Measurements from ENCODE around the gene DGKB. TPM values are rescaled to one million over a fixed set of nuclear protein-coding genes. Genes with fewer than 3 reads are reported as not detected.

Gene DGKB
- total RNA-seq, 1 experiment from 2014 or later, result not detected

DNA sequence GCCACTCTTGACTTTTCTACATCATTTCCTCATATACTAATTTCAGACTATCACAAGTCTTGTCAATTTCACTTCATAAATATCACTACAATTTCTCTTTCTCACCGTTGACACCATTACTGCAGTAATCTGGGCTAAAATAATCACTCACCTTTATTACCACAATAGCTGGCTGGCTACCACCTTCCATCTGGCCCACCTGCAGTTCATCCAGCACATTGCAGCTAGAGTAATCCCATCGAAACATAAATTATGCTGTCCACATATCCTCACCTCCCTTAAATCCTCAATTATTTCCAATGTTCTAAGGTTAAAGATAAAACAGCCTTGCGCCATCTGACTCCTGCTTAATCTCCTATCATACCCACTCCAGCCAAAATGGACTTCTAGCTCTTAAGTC, 16.0 kb downstream of the DGKB start:
- intact Hi-C loops (cut with micrococcal nuclease; ENCODE audit: unreplicated experiment), result no loop called here
- no peak for TF ChIP-seq EZH2 (IDR thresholded peaks at IDR 0.05; ENCODE audit: borderline replicate concordance, low read depth, low read length, poor library complexity, severe bottlenecking)
- TF ChIP-seq, protein P1, sequence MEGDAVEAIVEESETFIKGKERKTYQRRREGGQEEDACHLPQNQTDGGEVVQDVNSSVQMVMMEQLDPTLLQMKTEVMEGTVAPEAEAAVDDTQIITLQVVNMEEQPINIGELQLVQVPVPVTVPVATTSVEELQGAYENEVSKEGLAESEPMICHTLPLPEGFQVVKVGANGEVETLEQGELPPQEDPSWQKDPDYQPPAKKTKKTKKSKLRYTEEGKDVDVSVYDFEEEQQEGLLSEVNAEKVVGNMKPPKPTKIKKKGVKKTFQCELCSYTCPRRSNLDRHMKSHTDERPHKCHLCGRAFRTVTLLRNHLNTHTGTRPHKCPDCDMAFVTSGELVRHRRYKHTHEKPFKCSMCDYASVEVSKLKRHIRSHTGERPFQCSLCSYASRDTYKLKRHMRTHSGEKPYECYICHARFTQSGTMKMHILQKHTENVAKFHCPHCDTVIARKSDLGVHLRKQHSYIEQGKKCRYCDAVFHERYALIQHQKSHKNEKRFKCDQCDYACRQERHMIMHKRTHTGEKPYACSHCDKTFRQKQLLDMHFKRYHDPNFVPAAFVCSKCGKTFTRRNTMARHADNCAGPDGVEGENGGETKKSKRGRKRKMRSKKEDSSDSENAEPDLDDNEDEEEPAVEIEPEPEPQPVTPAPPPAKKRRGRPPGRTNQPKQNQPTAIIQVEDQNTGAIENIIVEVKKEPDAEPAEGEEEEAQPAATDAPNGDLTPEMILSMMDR (conservative IDR thresholded peaks at IDR 0.05; ENCODE audit: low read depth, low read length), result no peak
- Histone ChIP-seq H3K4me1 (ENCODE audit: insufficient read depth, low read length, poor library complexity, severe bottlenecking) (no peaks in the 10 kb centered on the region), H3K27me3 (replicated peaks; ENCODE audit: insufficient read depth, low read depth, low read length, poor library complexity) (no peaks in the 10 kb centered on the region), H3K27ac (ENCODE audit: low read depth, low read length, poor library complexity, severe bottlenecking) (no peak overlapping the region), H3K9me3 (ENCODE audit: low read depth, low read length, poor library complexity, severe bottlenecking) (no peaks in the 10 kb centered on the region), H3K36me3 (ENCODE audit: insufficient read depth, low read length, poor library complexity, severe bottlenecking) (no peaks in the 10 kb centered on the region), H3K4me3 (ENCODE audit: low read depth, low read length, poor library complexity, severe bottlenecking) (no peak overlapping the region)
- no peak for DNase-seq (ENCODE audit: low spot score)
- CTCF ChIA-PET, result no interaction called here
- POLR2A ChIA-PET (ENCODE audit: low non-redundant PET), result no interaction called here
- BruUV-seq (replicated peaks), result no TSS peak

GRCh38 chr7:14875941-14876587, 26.5 kb downstream of the DGKB start:
- BruUV-seq (replicated peaks), result no TSS peak
- POLR2A ChIA-PET (ENCODE audit: low non-redundant PET), result no interaction called here
- Histone ChIP-seq H3K27ac (ENCODE audit: low read depth, low read length, poor library complexity, severe bottlenecking) (no peak overlapping the region), H3K27me3 (replicated peaks; ENCODE audit: insufficient read depth, low read depth, low read length, poor library complexity) (no peaks in the 10 kb centered on the region), H3K4me1 (ENCODE audit: insufficient read depth, low read length, poor library complexity, severe bottlenecking) (no peaks in the 10 kb centered on the region), H3K36me3 (ENCODE audit: insufficient read depth, low read length, poor library complexity, severe bottlenecking) (no peaks in the 10 kb centered on the region), H3K9me3 (ENCODE audit: low read depth, low read length, poor library complexity, severe bottlenecking) (no peaks in the 10 kb centered on the region), H3K4me3 (ENCODE audit: low read depth, low read length, poor library complexity, severe bottlenecking) (no peak overlapping the region)
- CTCF ChIA-PET, result no interaction called here
- intact Hi-C loops (cut with micrococcal nuclease; ENCODE audit: unreplicated experiment), result no loop called here
- DNase-seq (ENCODE audit: low spot score), result no peak
- no peak for TF ChIP-seq EZH2 (IDR thresholded peaks at IDR 0.05; ENCODE audit: borderline replicate concordance, low read depth, low read length, poor library complexity, severe bottlenecking)
- TF ChIP-seq, protein P1 (conservative IDR thresholded peaks at IDR 0.05; ENCODE audit: low read depth, low read length), result no peak

- CTCF ChIA-PET, result no interaction called here
These were observed 30.7 kb downstream of the DGKB start for GRCh38 chr7:14871880-14872279.

More at GRCh38 chr7:14871880-14872279, 30.7 kb downstream of the DGKB start:
- no peaks in the 10 kb centered on the region for H3K4me1 ChIP-seq (ENCODE audit: insufficient read depth, low read length, poor library complexity, severe bottlenecking)
- no peak overlapping the region for H3K27ac ChIP-seq (ENCODE audit: low read depth, low read length, poor library complexity, severe bottlenecking)
- POLR2A ChIA-PET (ENCODE audit: low non-redundant PET), result no interaction called here
- intact Hi-C loops (cut with micrococcal nuclease; ENCODE audit: unreplicated experiment), result no loop called here
- no TSS peak for BruUV-seq (replicated peaks)
- no peak overlapping the region for H3K4me3 ChIP-seq (ENCODE audit: low read depth, low read length, poor library complexity, severe bottlenecking)
- H3K36me3 ChIP-seq (ENCODE audit: insufficient read depth, low read length, poor library complexity, severe bottlenecking), result no peaks in the 10 kb centered on the region
- DNase-seq (ENCODE audit: low spot score), result no peak
- H3K27me3 ChIP-seq (replicated peaks; ENCODE audit: insufficient read depth, low read depth, low read length, poor library complexity), result no peaks in the 10 kb centered on the region
- H3K9me3 ChIP-seq (ENCODE audit: low read depth, low read length, poor library complexity, severe bottlenecking), result peaks cover under 1% of the 10 kb centered on the region
- TF ChIP-seq, protein P1 (conservative IDR thresholded peaks at IDR 0.05; ENCODE audit: low read depth, low read length), result no peak
- TF ChIP-seq EZH2 (IDR thresholded peaks at IDR 0.05; ENCODE audit: borderline replicate concordance, low read depth, low read length, poor library complexity, severe bottlenecking), result no peak
